A549 (cell line): Measurements from ENCODE around the gene SLC16A8. TPM values are rescaled to one million over a fixed set of nuclear protein-coding genes. Genes with fewer than 3 reads are reported as not detected.
"Not testable (repeated sequence)": the region's sequence is repeated elsewhere in the genome, so short reads cannot be mapped to it uniquely, and the experiment has no call there.

Experiments used
- ATAC-seq, 2 experiments: fragments of 200-7000 bp in 1 of 2; fragments of >200 bp in 1 of 2; cut with Nextera tagmentation in 1 of 2; cut with Tn5 transposase in 1 of 2; 3 replicates each; pipeline versions ENCODE4 v1.8.0 to v1.9.1; 2018 to 2020; ENCODE audit warnings: mild to moderate bottlenecking in 1 of 2, moderate library complexity in 1 of 2
- CTCF ChIA-PET: fragments of 300-600 bp; sonication (Branson Sonifier 250); formaldehyde crosslinking; extraction: SDS; loops from one replicate; lab custom pipeline; 2021; ENCODE audit warnings: antibody characterized with exemption, inconsistent platforms; lab: Yijun Ruan, JAX
- POLR2A ChIA-PET: fragments of 350-600 bp; formaldehyde crosslinking; extraction: SDS; loops from one replicate; lab custom pipeline; 2021; ENCODE audit warnings: antibody characterized with exemption, inconsistent platforms; lab: Yijun Ruan, JAX
- DNase-seq, 2 experiments: peaks; one replicate each; pipeline versions ENCODE4 v3.0.0 to v3.0.0-alpha.2; 2011 to 2016; ENCODE audit warnings: low read depth in 1 of 2, low spot score in 1 of 2
- FAIRE-seq: peaks from 2 replicates; lab custom pipeline; 2011; peaks lifted over from hg19 to GRCh38; lab: Jason Lieb, UNC
- H3K27ac ChIP-seq, 2 experiments: fragments of >200 bp; sonication (Bioruptor Twin); formaldehyde crosslinking; 3 replicates each; pipeline ENCODE4 v1.5.1; 2016 to 2017
- H3K4me1 ChIP-seq: fragments of >200 bp; sonication (Bioruptor Twin); formaldehyde crosslinking; 3 replicates; pipeline ENCODE4 v1.6.1; 2016
- H3K4me2 ChIP-seq: fragments of >200 bp; sonication (Bioruptor Twin); formaldehyde crosslinking; 3 replicates; pipeline ENCODE4 v1.6.1; 2016
- H3K4me3 ChIP-seq: fragments of >200 bp; sonication (Bioruptor Twin); formaldehyde crosslinking; 3 replicates; pipeline ENCODE4 v1.5.1; 2016
- H3K9me3 ChIP-seq: fragments of >200 bp; sonication (Bioruptor Twin); formaldehyde crosslinking; 3 replicates; pipeline ENCODE4 v1.6.1; 2016
- BCL3 ChIP-seq: fragments of >200 bp; sonication (Bioruptor Twin); formaldehyde crosslinking; IDR thresholded peaks from 3 replicates; pipeline ENCODE4 v1.6.1; 2016
- BHLHE40 ChIP-seq: IDR thresholded peaks from 2 replicates; pipeline ENCODE4 v1.6.1; 2012; ENCODE audit warnings: low read depth, low read length, inconsistent platforms
- CBX8 ChIP-seq: fragments of 200-600 bp; sonication (generic); IDR thresholded peaks from 2 replicates; pipeline ENCODE4 v1.6.1; 2016
- CHD4 ChIP-seq: fragments of 200-600 bp; sonication (generic); IDR thresholded peaks from 2 replicates; pipeline ENCODE4 v1.6.1; 2016; ENCODE audit warnings: antibody characterized with exemption, mild to moderate bottlenecking, borderline replicate concordance
- EHMT2 ChIP-seq: fragments of 200-600 bp; sonication (generic); IDR thresholded peaks from 2 replicates; pipeline ENCODE4 v1.6.1; 2016; ENCODE audit warnings: antibody characterized with exemption, low read depth, mild to moderate bottlenecking, moderate library complexity
- ELK1 ChIP-seq: fragments of 150-350 bp; IDR thresholded peaks from 2 replicates; pipeline ENCODE4 v1.6.1; 2014; ENCODE audit warnings: low read depth, mild to moderate bottlenecking, low read length
- EP300 ChIP-seq, 2 experiments: fragments of >200 bp; sonication (Bioruptor Twin); formaldehyde crosslinking; IDR thresholded peaks; 2 replicates in 1 of 2; 3 replicates in 1 of 2; pipeline ENCODE4 v1.6.1; 2016 to 2017
- FOSB ChIP-seq: fragments of 250-450 bp; sonication (Bioruptor Pico); IDR thresholded peaks from 2 replicates; pipeline ENCODE4 v1.5.0; 2020; ENCODE audit warnings: mild to moderate bottlenecking, moderate library complexity
- FOXS1 ChIP-seq: fragments of 250-450 bp; sonication (Bioruptor Pico); IDR thresholded peaks from 2 replicates; pipeline ENCODE4 v1.5.0; 2020; ENCODE audit warnings: mild to moderate bottlenecking, moderate library complexity
- HDAC2 ChIP-seq: fragments of 200-600 bp; sonication (generic); IDR thresholded peaks from 2 replicates; pipeline ENCODE4 v1.6.1; 2016
- HMGXB4 ChIP-seq: fragments of 250-450 bp; sonication (Bioruptor Pico); IDR thresholded peaks from 2 replicates; pipeline ENCODE4 v1.5.0; 2021; ENCODE audit warnings: mild to moderate bottlenecking, moderate library complexity, borderline replicate concordance
- JUN ChIP-seq, 2 experiments: fragments of >200 bp; sonication (Bioruptor Twin); formaldehyde crosslinking; IDR thresholded peaks; 2 replicates in 1 of 2; 3 replicates in 1 of 2; pipeline ENCODE4 v1.6.1; 2016 to 2017
- KDM1A ChIP-seq: fragments of 200-600 bp; sonication (generic); IDR thresholded peaks from 2 replicates; pipeline ENCODE4 v1.6.1; 2016; ENCODE audit warnings: low read depth, mild to moderate bottlenecking
- KDM5A ChIP-seq: fragments of 200-600 bp; sonication (generic); IDR thresholded peaks from 2 replicates; pipeline ENCODE4 v1.6.1; 2016; ENCODE audit warnings: antibody characterized with exemption, mild to moderate bottlenecking
- MAFK ChIP-seq: fragments of 450-650 bp; IDR thresholded peaks from 2 replicates; pipeline ENCODE4 v1.6.1; 2014; ENCODE audit not compliant: partially characterized antibody
- MYC ChIP-seq: IDR thresholded peaks from 2 replicates; pipeline ENCODE4 v1.6.1; 2012; ENCODE audit warnings: mild to moderate bottlenecking, inconsistent platforms, low read length, improper control_type of control experiment, borderline replicate concordance
- NFE2L2 ChIP-seq: fragments of 150-350 bp; conservative IDR thresholded peaks from 2 replicates; pipeline ENCODE4 v1.6.1; 2014; ENCODE audit warnings: low read length
- POLR2A ChIP-seq: IDR thresholded peaks from 2 replicates; pipeline ENCODE4 v1.6.1; 2012; ENCODE audit warnings: mild to moderate bottlenecking, low read length
- POLR2AphosphoS2 ChIP-seq: conservative IDR thresholded peaks from 2 replicates; pipeline ENCODE4 v1.6.1; 2012; ENCODE audit warnings: low read length, improper control_type of control experiment, inconsistent platforms
- RAD21 ChIP-seq, 2 experiments: fragments of >200 bp in 1 of 2; sonication (Bioruptor Twin) in 1 of 2; formaldehyde crosslinking in 1 of 2; IDR thresholded peaks in 1 of 2; conservative IDR thresholded peaks in 1 of 2; 2 replicates in 1 of 2; 3 replicates in 1 of 2; pipeline ENCODE4 v1.6.1; 2012 to 2018; ENCODE audit warnings: inconsistent platforms in 1 of 2
- RCOR1 ChIP-seq: fragments of 150-350 bp; IDR thresholded peaks from 2 replicates; pipeline ENCODE4 v1.6.1; 2014; ENCODE audit warnings: antibody characterized with exemption, low read length, low read depth
- SMC3 ChIP-seq: fragments of >200 bp; sonication (Bioruptor Twin); formaldehyde crosslinking; IDR thresholded peaks from 3 replicates; pipeline ENCODE4 v1.6.1; 2018; ENCODE audit warnings: inconsistent platforms
- TP53 ChIP-seq: fragments of 250-450 bp; sonication (Bioruptor Pico); IDR thresholded peaks from 2 replicates; pipeline ENCODE4 v1.5.0; 2021; ENCODE audit warnings: mild to moderate bottlenecking, moderate library complexity
- ZFP36 ChIP-seq: fragments of 450-650 bp; IDR thresholded peaks from 2 replicates; pipeline ENCODE4 v1.6.1; 2014; ENCODE audit warnings: borderline replicate concordance; ENCODE audit not compliant: partially characterized antibody
- ZNF302 ChIP-seq: fragments of 250-450 bp; sonication (Bioruptor Pico); IDR thresholded peaks from 2 replicates; pipeline ENCODE4 v1.9.0; 2021; ENCODE audit warnings: inconsistent platforms, mild to moderate bottlenecking, moderate library complexity
- ZSCAN20 ChIP-seq: fragments of 250-450 bp; sonication (Bioruptor Pico); IDR thresholded peaks from 2 replicates; pipeline ENCODE4 v1.8.0; 2022; ENCODE audit warnings: mild to moderate bottlenecking, moderate library complexity
- WGBS: methylation state at CpG from one replicate; pipeline ENCODE4 v1.1.6; 2017; ENCODE audit errors: missing lambda C conversion rate; 5-methylcytosine and 5-hydroxymethylcytosine counted together
- polyA plus RNA-seq, 4 experiments: library from polyadenylated mRNA; depleted of rRNA in 3 of 4; stranded (reverse); fragments of >200 nt; fragmentation: RNase III in 1 of 4; extraction: RNeasy Plus Mini Kit Qiagen cat#74134 plus additional on column Dnase treatment in 1 of 4; gene quantifications; 2 replicates in 3 of 4; 3 replicates in 1 of 4; pipeline ENCODE4 v1.2.3, GENCODE V29; 2011 to 2017

SLC16A8 gene
- polyA plus RNA-seq, 2 of the 4 experiments (the other 2 are of a cell fraction), result not detected

- DNase-seq, result no peak
- Histone ChIP-seq H3K4me3 (no peak overlapping the region), H3K27ac (no peak overlapping the region), H3K4me1 (no peaks in the 10 kb centered on the region), H3K9me3 (no peaks in the 10 kb centered on the region), H3K4me2 (no peak overlapping the region)
- TF ChIP-seq FOXS1 (CRISPR knock-in tag) (no peak), EP300 (IDR thresholded peaks at IDR 0.05) (no peak), RCOR1 (no peak), SMC3 (no peak), ZSCAN20 (CRISPR knock-in tag) (no peak), NFE2L2 (no peak), POLR2A (no peak), EHMT2 (no peak), CBX8 (no peak), KDM5A (no peak), TP53 (CRISPR knock-in tag) (no peak), BHLHE40 (no peak)
- ChIA-PET POLR2A (no interaction called here), CTCF (interaction anchor here (2.0 to 5.1 kb wide), 2 partner anchors 8 to 15 kb away, joined by 6 to 36 read pairs; no protein-coding TSS in a partner anchor)
- no peak for FAIRE-seq
- WGBS, result 58% methylated on average over 5 of the region's 6 CpGs
- ATAC-seq, result no peak; a peak in 1 of 6 replicates
Observed at GRCh38 chr22:38122616-38123015, 38.6 kb upstream of the SLC16A8 start.

GRCh38 chr22:38120359-38121110 lies 36.6 kb upstream of the SLC16A8 start:
- Histone ChIP-seq H3K4me1 (no peaks in the 10 kb centered on the region), H3K9me3 (no peaks in the 10 kb centered on the region), H3K4me2 (no peak overlapping the region), H3K4me3 (no peak overlapping the region), H3K27ac (no peak overlapping the region)
- POLR2A ChIA-PET, result no interaction called here
- WGBS, result 89% methylated on average over 19 of the region's 28 CpGs
- no peak for ATAC-seq
- no peak for FAIRE-seq
- TF ChIP-seq ZFP36, result no peak
- no peak for TF ChIP-seq KDM1A
- TF ChIP-seq BHLHE40, result no peak
- TF ChIP-seq HDAC2, result no peak
- no peak for TF ChIP-seq MYC
- no peak for TF ChIP-seq RAD21 (conservative IDR thresholded peaks at IDR 0.05 in 1 of 2, IDR thresholded peaks at IDR 0.05 in 1 of 2)
- no peak for TF ChIP-seq POLR2AphosphoS2
- no peak for TF ChIP-seq FOSB (CRISPR knock-in tag)
- no peak for TF ChIP-seq BCL3
- TF ChIP-seq ZNF302 (CRISPR knock-in tag), result no peak
- TF ChIP-seq CHD4, result no peak
- TF ChIP-seq HMGXB4 (CRISPR knock-in tag), result no peak
- no peak for TF ChIP-seq FOXS1 (CRISPR knock-in tag)
- TF ChIP-seq ELK1, result no peak
- TF ChIP-seq MAFK, result no peak
- no peak for TF ChIP-seq JUN (IDR thresholded peaks at IDR 0.05)
- DNase-seq, result no peak
- CTCF ChIA-PET, result interaction anchor here (0.7 kb wide), 1 partner anchor 176 kb away, joined by 3 read pairs; no protein-coding TSS in a partner anchor

- ATAC-seq, H3K4me2 ChIP-seq, H3K9me3 ChIP-seq, H3K4me3 ChIP-seq, FAIRE-seq, H3K4me1 ChIP-seq, DNase-seq, H3K27ac ChIP-seq, POLR2A ChIA-PET: not testable (repeated sequence)
- WGBS, result 75% methylated on average over 2 of the region's 2 CpGs
- CTCF ChIA-PET, result interaction anchor here (0.8 to 1.3 kb wide), 3 partner anchors 10 to 67 kb away, joined by 3 to 4 read pairs (median 3); no protein-coding TSS in a partner anchor
Observed at GRCh38 chr22:38118747-38119146, 34.8 kb upstream of the SLC16A8 start.
